ENCODE data around the gene OR10J5. TPM values are rescaled to one million over a fixed set of nuclear protein-coding genes. Genes with fewer than 3 reads are reported as not detected.

OR10J5 gene
- total RNA-seq, 2 donors from 2014 or later: not detected

DNA sequence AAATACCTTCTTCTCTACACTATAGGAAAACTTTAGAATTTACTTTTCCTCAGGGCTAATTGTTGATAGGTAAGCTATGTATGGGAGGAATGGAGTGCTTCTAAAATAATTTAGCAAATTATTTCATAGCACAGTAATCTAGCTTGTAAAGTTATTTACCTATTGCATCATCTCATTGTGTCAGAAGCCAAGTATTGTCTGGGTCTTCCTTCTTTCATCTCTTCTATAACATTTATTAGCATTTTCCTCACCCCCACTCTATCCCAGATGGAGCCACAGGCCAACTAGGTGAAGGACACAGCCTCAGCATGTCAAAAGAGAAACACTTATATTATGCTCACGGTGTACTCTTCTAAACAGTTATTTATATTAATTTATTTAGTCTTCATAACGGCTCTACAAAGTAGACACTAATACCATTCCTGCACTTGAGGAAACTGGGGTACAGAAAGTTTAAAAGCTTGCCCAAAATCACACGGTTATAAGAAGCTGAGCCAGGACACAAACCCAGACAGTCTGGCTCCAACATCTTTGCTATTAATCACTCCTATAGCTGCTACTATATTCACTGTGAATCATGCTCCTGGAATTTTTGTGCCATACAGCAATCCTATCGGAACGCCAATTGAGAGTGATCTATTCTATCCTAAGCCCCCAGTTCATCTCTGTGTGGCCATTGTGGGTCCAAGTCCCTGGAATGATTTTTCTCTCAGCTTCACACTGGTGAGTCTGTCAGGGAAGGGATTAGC, 43.1 kb downstream of the OR10J5 start:
- Histone ChIP-seq H3K9me3 (no peaks in the 10 kb centered on the region), H3K4me1 (ENCODE audit: control insufficient read depth in 1 of 2, low read depth in 2 of 2) (no peaks in the 10 kb centered on the region), H3K4me3 (no peak overlapping the region), H3K27ac (no peak overlapping the region), H3K36me3 (no peaks in the 10 kb centered on the region), H3K27me3 (replicated peaks; ENCODE audit: insufficient read depth) (no peaks in the 10 kb centered on the region)
- TF ChIP-seq, protein P1, sequence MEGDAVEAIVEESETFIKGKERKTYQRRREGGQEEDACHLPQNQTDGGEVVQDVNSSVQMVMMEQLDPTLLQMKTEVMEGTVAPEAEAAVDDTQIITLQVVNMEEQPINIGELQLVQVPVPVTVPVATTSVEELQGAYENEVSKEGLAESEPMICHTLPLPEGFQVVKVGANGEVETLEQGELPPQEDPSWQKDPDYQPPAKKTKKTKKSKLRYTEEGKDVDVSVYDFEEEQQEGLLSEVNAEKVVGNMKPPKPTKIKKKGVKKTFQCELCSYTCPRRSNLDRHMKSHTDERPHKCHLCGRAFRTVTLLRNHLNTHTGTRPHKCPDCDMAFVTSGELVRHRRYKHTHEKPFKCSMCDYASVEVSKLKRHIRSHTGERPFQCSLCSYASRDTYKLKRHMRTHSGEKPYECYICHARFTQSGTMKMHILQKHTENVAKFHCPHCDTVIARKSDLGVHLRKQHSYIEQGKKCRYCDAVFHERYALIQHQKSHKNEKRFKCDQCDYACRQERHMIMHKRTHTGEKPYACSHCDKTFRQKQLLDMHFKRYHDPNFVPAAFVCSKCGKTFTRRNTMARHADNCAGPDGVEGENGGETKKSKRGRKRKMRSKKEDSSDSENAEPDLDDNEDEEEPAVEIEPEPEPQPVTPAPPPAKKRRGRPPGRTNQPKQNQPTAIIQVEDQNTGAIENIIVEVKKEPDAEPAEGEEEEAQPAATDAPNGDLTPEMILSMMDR (IDR thresholded peaks at IDR 0.05): no peak
- DNase-seq (ENCODE audit: low spot score): no peak
- ATAC-seq (ENCODE audit: insufficient number of reproducible peaks, low FRiP score, low read depth): no peak

Other genes with a start within 250 kb of the OR10J5 start
- gene FCER1A, start 233.7 kb downstream of the OR10J5 start, total RNA-seq: 1 to 10 TPM; 2.7 to 2.8 TPM
- gene OR10J4, start 103.8 kb downstream of the OR10J5 start, total RNA-seq: not detected
- gene OR10J1, start 96.3 kb downstream of the OR10J5 start, total RNA-seq: not detected
- gene APCS, start 51.8 kb upstream of the OR10J5 start, total RNA-seq: not detected
- not detected for gene CRP, start 178.6 kb upstream of the OR10J5 start, total RNA-seq
- gene DUSP23, start 245.0 kb upstream of the OR10J5 start, total RNA-seq: 100 to 1,000 TPM in 1 of 2 donors, 10 to 100 TPM in 1; 48.6 to 111 TPM

Measured in thoracic aorta (tissue), 2 donors.